Inflammatory macrophage (primary cell): ENCODE data around the gene PSMA8.
A peak's percentile ranks its signal among the peaks of the same experiment; 100 is the strongest.
"Not testable (repeated sequence)": the region's sequence is repeated elsewhere in the genome, so short reads cannot be mapped to it uniquely, and the experiment has no call there.

Experiments used
- DNase-seq, 2 donors: peaks; one replicate each; pipeline ENCODE4 v3.0.0-alpha.2; 2020 to 2022

PSMA8 gene

DNA sequence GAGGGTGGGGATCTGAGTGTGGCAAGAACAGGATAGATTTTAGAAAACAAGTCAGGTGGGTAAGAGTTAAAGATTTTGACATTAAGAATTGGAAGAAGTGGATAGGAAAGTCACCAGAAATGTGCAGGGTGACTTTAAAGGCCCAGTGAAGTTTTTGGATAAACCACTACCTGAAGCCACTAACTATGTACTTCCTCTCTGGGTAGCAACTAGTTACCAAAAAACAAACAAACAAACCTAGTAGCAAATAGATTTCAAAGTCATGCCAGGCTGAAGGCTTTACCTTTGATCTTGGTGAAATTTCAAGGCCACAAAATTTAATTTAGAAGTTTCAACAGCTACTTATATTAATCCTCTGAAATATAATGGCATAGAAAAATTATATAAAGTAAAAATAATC lies 42.5 kb downstream of the PSMA8 start:
- DNase-seq: no peak

GRCh38 chr18:26181343-26181826 lies 47.7 kb downstream of the PSMA8 start:
- DNase-seq: no peak

- no peak for DNase-seq
Measured at GRCh38 chr18:26183395-26184112, 49.9 kb downstream of the PSMA8 start.

DNA sequence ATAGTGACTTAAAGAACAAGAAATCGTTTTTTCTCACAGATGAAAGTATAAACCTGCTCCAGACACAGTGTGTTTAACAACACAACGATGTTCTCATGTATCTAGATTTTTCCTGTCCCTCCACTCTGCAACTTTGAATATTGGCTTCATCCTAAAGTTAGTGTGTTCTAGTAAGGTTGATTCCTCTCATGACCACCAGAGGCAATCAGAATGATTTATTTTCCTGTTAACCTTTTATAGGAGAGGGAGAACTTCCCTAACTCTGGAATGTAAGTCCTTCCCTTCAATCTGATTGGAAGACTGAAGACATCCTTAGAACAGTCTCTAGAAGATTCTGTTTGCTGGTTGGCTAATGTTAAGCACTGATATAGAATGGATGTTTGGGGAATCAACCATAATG lies 51.6 kb downstream of the PSMA8 start:
- no peak for DNase-seq

GRCh38 chr18:26190506-26190905 lies 56.8 kb downstream of the PSMA8 start:
- DNase-seq: no peak

DNA sequence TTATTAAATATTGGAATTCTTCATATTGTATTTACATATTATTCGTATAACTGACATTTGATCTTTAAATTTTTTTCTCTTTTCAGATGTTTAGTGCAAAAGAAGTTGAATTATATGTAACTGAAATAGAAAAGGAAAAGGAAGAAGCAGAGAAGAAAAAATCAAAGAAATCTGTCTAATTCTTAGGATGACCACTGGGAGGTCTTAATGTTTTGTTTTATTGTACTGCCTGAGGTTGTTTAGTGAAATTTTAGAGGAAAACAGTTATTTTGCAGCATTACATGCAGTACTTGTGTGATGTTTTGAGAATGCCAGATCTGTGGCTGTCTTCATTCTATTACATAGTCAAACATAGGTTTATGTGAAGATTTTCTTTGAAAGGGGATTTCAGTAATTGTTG lies 58.6 kb downstream of the PSMA8 start:
- no peak for DNase-seq

GRCh38 chr18:26196605-26197004 lies 62.9 kb downstream of the PSMA8 start:
- no peak for DNase-seq

DNA sequence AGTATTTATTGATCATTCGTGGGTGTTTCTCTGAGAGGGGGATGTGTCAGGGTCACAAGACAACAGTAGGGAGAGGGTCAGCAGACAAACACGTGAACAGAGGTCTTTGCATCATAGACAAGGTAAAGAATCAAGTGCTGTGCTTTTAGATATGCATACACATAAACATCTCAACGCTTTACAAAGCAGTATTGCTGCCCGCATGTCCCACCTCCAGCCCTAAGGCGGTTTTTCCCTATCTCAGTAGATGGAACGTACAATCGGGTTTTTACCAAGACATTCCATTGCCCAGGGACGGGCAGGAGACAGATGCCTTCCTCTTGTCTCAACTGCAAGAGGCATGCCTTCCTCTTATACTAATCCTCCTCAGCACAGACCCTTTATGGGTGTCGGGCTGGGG lies 68.3 kb downstream of the PSMA8 start:
- DNase-seq: not testable (repeated sequence)

- DNase-seq: no peak
Measured at GRCh38 chr18:26205318-26205717, 71.6 kb downstream of the PSMA8 start.

- no peak for DNase-seq
Measured at GRCh38 chr18:26206488-26206887, 72.8 kb downstream of the PSMA8 start.

- no peak for DNase-seq
Measured at GRCh38 chr18:26207937-26208336, 74.3 kb downstream of the PSMA8 start.

DNA sequence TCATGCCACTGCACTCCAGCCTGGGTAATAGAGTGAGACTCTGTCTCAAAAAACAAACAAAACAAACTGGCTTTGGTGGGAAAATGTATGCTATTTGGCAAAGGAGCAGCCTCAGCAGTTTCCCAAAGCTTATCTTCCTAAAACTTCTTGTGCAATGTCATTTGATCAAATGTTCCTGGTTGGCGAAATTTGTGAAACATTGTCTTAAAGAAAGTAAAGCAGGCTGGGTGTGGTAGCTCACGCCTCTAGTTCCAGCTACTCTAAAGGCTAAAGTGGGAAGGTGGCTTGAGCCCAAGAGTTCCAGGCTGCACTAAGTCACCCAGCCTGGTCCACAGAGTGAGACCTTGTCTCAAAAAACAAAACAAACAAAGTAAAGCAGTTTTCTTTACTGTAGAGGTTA lies 75.3 kb downstream of the PSMA8 start:
- DNase-seq: no peak

- DNase-seq: no peak
Measured at GRCh38 chr18:26210147-26210546, 76.5 kb downstream of the PSMA8 start.

DNA sequence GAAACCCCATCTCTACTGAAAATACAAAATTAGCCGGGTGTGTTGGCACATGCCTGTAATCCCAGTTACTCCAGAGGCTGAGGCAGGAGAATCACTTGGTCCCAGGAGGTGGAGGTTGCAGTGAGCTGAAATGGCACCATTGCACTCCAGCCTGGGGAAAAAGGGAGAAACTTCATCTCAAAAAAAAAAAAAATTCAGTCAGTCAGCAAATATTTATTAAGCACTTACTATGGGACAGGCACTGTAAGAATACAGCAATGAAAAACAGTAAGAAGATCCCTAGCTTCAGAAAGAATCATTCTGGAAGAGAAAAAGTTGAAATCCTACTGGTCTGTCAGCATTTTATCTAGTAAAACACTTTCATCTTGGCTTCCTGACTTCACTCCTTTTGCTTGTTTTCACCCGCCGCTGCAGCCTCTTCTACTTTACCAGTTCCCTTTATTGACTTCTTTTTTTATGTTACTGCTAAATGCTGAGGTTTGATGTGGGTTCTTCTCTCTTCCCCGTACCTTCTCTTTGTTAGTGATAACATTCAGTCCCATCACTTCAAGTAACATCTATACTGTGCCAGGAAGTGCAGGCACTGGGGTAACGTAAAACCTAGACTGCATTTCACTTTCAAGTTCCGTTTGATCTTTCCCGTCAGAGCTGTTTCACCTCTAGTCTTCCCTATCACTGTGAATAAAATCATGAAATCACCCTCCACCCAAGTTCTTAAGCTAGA lies 81.7 kb downstream of the PSMA8 start:
- DNase-seq: peak in 1 of 2 donors; percentile 7

GRCh38 chr18:26225022-26225693 lies 91.5 kb downstream of the PSMA8 start:
- DNase-seq: no peak

DNA sequence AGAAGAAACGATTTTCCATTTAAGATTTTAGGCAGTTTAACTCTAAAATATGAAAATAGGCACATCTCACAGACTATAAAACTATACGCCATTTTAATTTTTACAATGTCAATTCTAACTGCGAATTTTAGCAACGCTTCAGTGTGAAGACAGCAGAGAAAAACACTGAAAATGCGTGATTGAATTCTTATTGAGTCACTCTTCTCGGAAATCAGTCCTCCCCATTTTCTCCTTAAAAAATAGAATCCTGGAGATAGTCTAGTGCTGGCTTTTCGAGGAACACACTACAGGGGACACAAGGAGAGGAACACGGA lies 92.2 kb downstream of the PSMA8 start:
- no peak for DNase-seq

DNA sequence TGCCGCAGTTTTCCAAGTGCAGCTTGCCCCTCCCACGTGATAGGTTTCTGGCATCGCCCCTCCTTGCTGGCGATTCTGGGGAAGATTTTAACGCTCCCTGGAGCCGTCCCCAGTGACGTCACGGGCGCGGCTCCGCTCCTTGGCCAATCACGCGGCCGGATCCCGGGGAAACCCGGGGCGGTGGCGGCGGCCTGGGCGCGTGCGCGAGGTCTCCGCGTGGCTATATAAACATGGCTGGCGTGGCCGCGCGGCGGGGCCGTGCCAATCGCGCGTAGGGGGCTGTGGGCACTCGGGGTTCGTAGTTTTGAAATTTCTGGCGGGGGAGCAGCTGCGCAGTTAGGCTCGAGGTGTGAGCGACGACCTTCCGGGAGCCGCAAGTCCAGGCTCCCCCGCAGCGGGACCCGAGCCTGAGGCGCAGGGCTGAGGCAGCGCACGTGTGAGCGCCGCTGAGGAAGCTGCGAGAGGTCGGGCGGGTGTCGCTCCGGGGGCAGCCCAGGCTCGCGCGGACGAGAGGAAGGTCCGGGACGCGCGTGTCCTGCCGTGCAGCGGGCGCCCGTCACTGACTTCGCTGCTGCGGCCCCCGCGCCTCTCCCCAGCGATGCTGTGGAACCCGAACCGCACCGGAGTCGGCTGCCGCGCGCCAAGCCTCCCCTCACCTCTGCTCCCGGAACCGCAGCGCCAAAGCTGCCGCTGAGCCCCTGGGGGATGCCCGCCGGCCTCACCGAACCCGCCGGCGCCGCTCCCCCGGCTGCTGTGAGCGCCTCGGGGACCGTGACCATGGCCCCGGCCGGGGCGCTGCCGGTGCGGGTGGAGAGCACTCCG lies 92.8 kb downstream of the PSMA8 start, which contains the start of gene TAF4B:
TSS of gene TAF4B (plus strand) at position 217 of the 822 bp plus-strand sequence. CDS start at position 706, 489 bp downstream.
- DNase-seq: peak; percentile 91 to 96

DNA sequence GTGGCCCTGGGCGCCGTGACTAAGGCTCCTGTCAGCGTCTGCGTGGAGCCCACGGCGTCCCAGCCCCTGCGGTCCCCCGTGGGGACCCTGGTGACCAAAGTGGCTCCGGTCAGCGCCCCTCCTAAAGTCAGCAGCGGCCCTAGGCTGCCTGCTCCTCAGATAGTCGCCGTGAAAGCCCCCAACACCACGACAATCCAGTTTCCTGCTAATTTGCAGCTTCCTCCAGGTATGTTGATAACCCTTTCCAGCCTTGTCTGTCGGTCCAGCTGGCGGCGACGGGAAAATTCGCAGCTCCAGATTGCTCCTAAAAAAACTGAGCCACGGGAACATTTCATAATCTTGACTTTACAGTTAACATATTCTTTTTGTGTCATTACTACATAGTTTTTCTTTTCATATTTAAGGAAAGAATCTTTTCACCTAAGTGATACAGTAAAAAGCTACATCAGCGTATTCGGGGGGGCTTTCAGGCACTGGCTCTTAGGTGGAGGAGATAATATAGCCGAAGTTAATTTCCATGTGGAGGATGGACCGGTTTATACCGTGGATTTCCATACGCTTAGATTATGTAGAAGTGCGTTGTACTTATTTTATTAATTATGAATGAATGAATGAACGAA lies 93.5 kb downstream of the PSMA8 start:
- DNase-seq: no peak

DNA sequence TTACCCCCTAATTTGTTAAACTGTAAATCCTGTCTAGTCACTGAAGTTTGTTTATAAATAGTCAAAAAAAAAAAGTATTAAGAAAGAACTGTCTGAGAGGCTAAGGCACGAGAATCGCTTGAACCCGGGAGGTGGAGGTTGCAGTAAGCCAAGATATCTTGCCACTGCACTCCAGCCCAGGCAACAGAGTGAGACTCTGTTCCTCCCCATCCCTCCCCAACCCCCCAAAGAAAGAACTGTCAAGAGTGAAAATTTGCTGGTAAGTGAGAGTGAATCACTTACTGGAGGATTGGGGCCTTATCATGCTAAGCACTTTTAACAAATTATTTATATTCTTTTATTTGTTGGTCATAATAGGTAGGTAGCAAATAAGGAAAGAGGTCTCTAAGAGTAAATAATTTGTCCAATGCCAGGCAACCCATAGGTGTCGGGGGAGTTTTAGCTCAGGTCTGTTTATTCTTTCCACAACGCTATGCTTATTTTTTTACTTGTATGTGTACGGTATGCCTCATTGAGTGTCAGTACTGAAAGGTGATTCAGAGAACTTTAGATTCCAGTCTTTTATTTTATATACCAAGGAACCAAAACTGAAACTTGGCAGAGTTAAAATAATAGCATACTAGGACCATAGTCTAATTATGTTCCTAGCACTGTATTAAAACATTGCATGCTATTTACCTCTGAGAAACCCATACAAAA lies 95.0 kb downstream of the PSMA8 start:
- no peak for DNase-seq

GRCh38 chr18:26230497-26230896 lies 96.8 kb downstream of the PSMA8 start:
- no peak for DNase-seq

DNA sequence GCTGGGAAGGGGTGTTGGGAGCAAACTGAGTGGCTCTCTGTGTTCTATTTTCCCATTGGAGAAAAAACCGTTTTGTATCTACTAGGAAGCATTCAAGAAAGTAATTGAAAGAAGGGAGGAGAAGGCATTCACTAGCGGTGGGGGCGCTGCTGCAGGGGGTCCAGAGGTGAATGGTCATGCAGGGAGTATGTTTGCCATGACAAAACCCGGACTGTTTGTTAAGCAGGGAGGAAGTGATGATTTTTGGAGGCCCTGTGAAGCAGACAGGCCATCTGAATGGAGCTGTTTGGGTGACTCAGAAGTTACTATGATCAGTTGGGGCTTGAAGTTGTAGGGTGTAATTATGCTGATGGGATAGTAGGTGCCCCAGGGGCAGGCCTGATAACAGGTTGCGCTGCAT lies 99.5 kb downstream of the PSMA8 start:
- no peak for DNase-seq

DNA sequence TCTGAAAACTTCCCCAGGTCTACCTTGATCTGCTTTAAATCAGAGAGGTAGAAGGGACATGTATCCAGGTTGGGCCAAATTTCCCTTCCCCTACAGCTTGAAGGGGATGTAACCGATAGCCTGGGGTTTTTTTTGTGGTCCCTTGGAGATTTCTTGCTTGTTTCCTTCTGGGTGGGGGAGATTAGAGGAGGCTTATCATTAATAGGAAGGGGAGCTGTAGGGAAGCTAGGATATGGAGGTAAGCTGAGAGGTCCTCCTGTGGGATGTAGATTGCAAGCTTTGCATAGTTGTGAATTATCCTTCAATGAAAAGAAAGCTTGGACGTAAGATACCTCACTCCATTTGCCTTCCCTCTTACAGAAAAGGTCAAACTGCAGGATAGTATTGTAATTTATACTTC lies 103.7 kb downstream of the PSMA8 start:
- DNase-seq: not testable (repeated sequence)
